ENCODE results near the gene ZNF407.

GRCh38 chr18:75003764-75004690, 406.4 kb downstream of the ZNF407 start:
- TF ChIP-seq CTCF (IDR thresholded peaks at IDR 0.05; ENCODE audit: low read depth, low read length, poor library complexity, severe bottlenecking) (no peak), EZH2phosphoT487 (IDR thresholded peaks at IDR 0.05; ENCODE audit: borderline replicate concordance, low read length) (no peak)
